H9 (cell line): ENCODE measurements around the gene ALDH2. TPM values are rescaled to one million over a fixed set of nuclear protein-coding genes. Genes with fewer than 3 reads are reported as not detected.

Experiments used
- DNase-seq: peaks from one replicate; pipeline ENCODE4 v3.0.0-alpha.2; 2017
- H2AFZ ChIP-seq: one replicate; pipeline ENCODE4 v1.6.1; 2013; ENCODE audit warnings: mild to moderate bottlenecking, low read length, control low read depth, moderate library complexity
- H2AK5ac ChIP-seq: 2 replicates; pipeline ENCODE4 v1.6.1; 2013; ENCODE audit warnings: low read length, control low read depth, mixed read lengths; ENCODE audit not compliant: insufficient read length
- H2BK120ac ChIP-seq: one replicate; pipeline ENCODE4 v1.6.1; 2013; ENCODE audit warnings: low read depth, mild to moderate bottlenecking, low read length, control low read depth, inconsistent platforms; ENCODE audit not compliant: poor library complexity, severe bottlenecking
- H2BK12ac ChIP-seq: 2 replicates; pipeline ENCODE4 v1.6.1; 2013; ENCODE audit warnings: low read length, control low read depth, mixed read lengths, low read depth; ENCODE audit not compliant: insufficient read length
- H2BK15ac ChIP-seq: 2 replicates; pipeline ENCODE4 v1.6.1; 2013; ENCODE audit warnings: low read depth, low read length, control low read depth
- H2BK20ac ChIP-seq: one replicate; pipeline ENCODE4 v1.6.1; 2013; ENCODE audit warnings: low read depth, mild to moderate bottlenecking, low read length, control low read depth, inconsistent platforms; ENCODE audit not compliant: poor library complexity, severe bottlenecking
- H2BK5ac ChIP-seq: 2 replicates; pipeline ENCODE4 v1.6.1; 2013; ENCODE audit warnings: low read length, control low read depth, mixed read lengths; ENCODE audit not compliant: insufficient read length
- H3K14ac ChIP-seq: 2 replicates; pipeline ENCODE4 v1.6.1; 2013; ENCODE audit warnings: low read length, control low read depth; ENCODE audit not compliant: insufficient read depth
- H3K18ac ChIP-seq: 2 replicates; pipeline ENCODE4 v1.6.1; 2013; ENCODE audit warnings: low read depth, mild to moderate bottlenecking, mixed read lengths, low read length, control low read depth; ENCODE audit not compliant: insufficient read length
- H3K23ac ChIP-seq: 2 replicates; pipeline ENCODE4 v1.6.1; 2013; ENCODE audit warnings: low read length, control low read depth, mixed read lengths, low read depth; ENCODE audit not compliant: insufficient read length
- H3K23me2 ChIP-seq: 2 replicates; pipeline ENCODE4 v1.6.1; 2013; ENCODE audit warnings: low read depth, mild to moderate bottlenecking, mixed read lengths, low read length, control low read depth; ENCODE audit not compliant: insufficient read length, poor library complexity, severe bottlenecking
- H3K27ac ChIP-seq: 2 replicates; pipeline ENCODE4 v1.5.1; 2013; ENCODE audit warnings: low read length, control low read depth, mixed read lengths, low read depth; ENCODE audit not compliant: insufficient read length
- H3K27me3 ChIP-seq: 2 replicates; pipeline ENCODE4 v1.6.1; 2013; ENCODE audit warnings: low read length, control low read depth, inconsistent platforms; ENCODE audit not compliant: insufficient read depth
- H3K4ac ChIP-seq: 2 replicates; pipeline ENCODE4 v1.6.1; 2013; ENCODE audit warnings: low read depth, mild to moderate bottlenecking, control low read depth, inconsistent platforms, low read length, moderate library complexity
- H3K4me1 ChIP-seq: 2 replicates; pipeline ENCODE4 v1.6.1; 2013; ENCODE audit warnings: low read length, control low read depth, inconsistent platforms; ENCODE audit not compliant: insufficient read depth
- H3K4me2 ChIP-seq: 2 replicates; pipeline ENCODE4 v1.6.1; 2013; ENCODE audit warnings: low read length, control low read depth, mixed read lengths; ENCODE audit not compliant: insufficient read length, insufficient read depth
- H3K56ac ChIP-seq: 2 replicates; pipeline ENCODE4 v1.6.1; 2013; ENCODE audit warnings: low read depth, mild to moderate bottlenecking, mixed read lengths, low read length, control low read depth; ENCODE audit not compliant: insufficient read length
- H3K79me1 ChIP-seq: 2 replicates; pipeline ENCODE4 v1.6.1; 2013; ENCODE audit warnings: low read depth, mild to moderate bottlenecking, moderate library complexity, low read length, control low read depth, inconsistent platforms; ENCODE audit not compliant: insufficient read depth, poor library complexity, severe bottlenecking
- H3K79me2 ChIP-seq: 2 replicates; pipeline ENCODE4 v1.6.1; 2013; ENCODE audit warnings: low read length, control low read depth, inconsistent platforms; ENCODE audit not compliant: insufficient read depth
- H3K9ac ChIP-seq: 2 replicates; pipeline ENCODE4 v1.6.1; 2013; ENCODE audit warnings: low read length, control low read depth, mixed read lengths; ENCODE audit not compliant: insufficient read length; ENCODE audit errors: extremely low read depth
- H3K9me3 ChIP-seq: one replicate; pipeline ENCODE4 v1.6.1; 2013; ENCODE audit warnings: low read depth, low read length, inconsistent platforms; ENCODE audit not compliant: control insufficient read depth
- H3T11ph ChIP-seq: one replicate; pipeline ENCODE4 v1.6.1; 2013; ENCODE audit warnings: mild to moderate bottlenecking, low read length, control low read depth, inconsistent platforms
- H4K20me1 ChIP-seq: one replicate; pipeline ENCODE4 v1.6.1; 2013; ENCODE audit not compliant: control insufficient read depth, insufficient read length, insufficient read depth
- H4K5ac ChIP-seq: 2 replicates; pipeline ENCODE4 v1.6.1; 2013; ENCODE audit warnings: low read depth, mild to moderate bottlenecking, mixed read lengths, low read length, control low read depth; ENCODE audit not compliant: insufficient read length
- H4K8ac ChIP-seq: replicated peaks from 2 replicates; pipeline ENCODE4 v1.6.1; 2013; ENCODE audit warnings: low read length, control low read depth, mixed read lengths, low read depth; ENCODE audit not compliant: insufficient read length
- H4K91ac ChIP-seq: 2 replicates; pipeline ENCODE4 v1.6.1; 2013; ENCODE audit warnings: low read depth, mild to moderate bottlenecking, moderate library complexity, mixed read lengths, low read length, control low read depth; ENCODE audit not compliant: insufficient read length
- H3K27ac Mint-ChIP-seq, 3 experiments: 2 replicates in 2 of 3; 3 replicates in 1 of 3; pipeline ENCODE4 v1.8.0; 2020 to 2021; ENCODE audit warnings: mixed read lengths in 3 of 3, mild to moderate bottlenecking in 1 of 3, moderate library complexity in 1 of 3
- H3K27me3 Mint-ChIP-seq: 2 replicates; pipeline ENCODE4 v1.8.0; 2021; ENCODE audit warnings: low read depth, mild to moderate bottlenecking, moderate library complexity, mixed read lengths
- H3K36me3 Mint-ChIP-seq, 3 experiments: 2 replicates in 2 of 3; 3 replicates in 1 of 3; pipeline ENCODE4 v1.8.0; 2020 to 2021; ENCODE audit warnings: low read depth in 3 of 3, mixed read lengths in 3 of 3; ENCODE audit not compliant: insufficient read depth in 1 of 3
- H3K4me1 Mint-ChIP-seq, 2 experiments: 2 replicates each; pipeline ENCODE4 v1.8.0; 2020; ENCODE audit warnings: mixed read lengths in 2 of 2
- H3K4me3 Mint-ChIP-seq, 2 experiments: 2 replicates in 1 of 2; 3 replicates in 1 of 2; pipeline ENCODE4 v1.8.0; 2020 to 2021; ENCODE audit warnings: mild to moderate bottlenecking in 2 of 2, mixed read lengths in 2 of 2, moderate library complexity in 1 of 2
- H3K9me3 Mint-ChIP-seq, 2 experiments: 2 replicates in 1 of 2; 3 replicates in 1 of 2; pipeline ENCODE4 v1.8.0; 2020; ENCODE audit warnings: mild to moderate bottlenecking in 2 of 2, mixed read lengths in 2 of 2, moderate library complexity in 1 of 2
- CTCF ChIP-seq: fragments of 200-600 bp; sonication (generic); conservative IDR thresholded peaks from 3 replicates; pipeline ENCODE4 v1.8.0; 2021; ENCODE audit warnings: antibody characterized with exemption, mild to moderate bottlenecking
- WGBS: extraction: QIAGEN DNeasy Blood & Tissue Kit; methylation state at CpG from one replicate; pipeline ENCODE4 v1.1.7; 2013; ENCODE audit warnings: missing lambda C conversion rate, low lambda C conversion rate, mixed read lengths; ENCODE audit not compliant: insufficient read length; ENCODE audit errors: extremely low coverage; 5-methylcytosine and 5-hydroxymethylcytosine counted together
- total RNA-seq: library from RNA; stranded (reverse); gene quantifications from 2 replicates; pipeline ENCODE4 v1.2.1, GENCODE V29; 2021

ALDH2 gene
- total RNA-seq, 1 experiment from 2014 or later = 44.0 TPM

DNA sequence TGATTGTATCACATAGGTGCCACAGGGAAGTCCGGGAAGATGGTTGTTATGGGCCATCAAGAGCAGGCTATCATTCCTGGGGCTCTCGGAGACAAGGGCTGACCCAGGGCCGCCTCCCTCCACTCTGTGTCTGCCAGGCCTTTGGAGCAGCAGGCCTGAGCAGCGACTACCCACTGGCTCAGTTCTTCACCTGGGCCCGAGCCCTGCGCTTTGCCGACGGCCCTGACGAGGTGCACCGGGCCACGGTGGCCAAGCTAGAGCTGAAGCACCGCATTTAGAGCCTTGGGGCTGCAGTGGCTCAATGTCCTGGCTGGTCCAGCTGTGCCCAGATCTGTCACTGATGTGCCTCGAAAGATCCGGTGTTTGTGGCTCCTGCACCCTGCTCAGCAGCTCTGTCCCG is 10.5 kb upstream of the ALDH2 start:
- DNase-seq = no peak
- H3K4me1 ChIP-seq = no peaks in the 10 kb centered on the region
- H3K4me2 ChIP-seq = no peak overlapping the region
- no peak overlapping the region for H2BK120ac ChIP-seq
- H3K9me3 Mint-ChIP-seq = no peaks in the 10 kb centered on the region
- H3T11ph ChIP-seq = no peak overlapping the region
- no peaks in the 10 kb centered on the region for H3K27me3 Mint-ChIP-seq
- no peak overlapping the region for H2BK15ac ChIP-seq
- H2AFZ ChIP-seq = no peak overlapping the region
- H4K5ac ChIP-seq = no peak overlapping the region
- no peak overlapping the region; the same call in 1 of the 2 replicates for H3K14ac ChIP-seq
- peaks cover 16 to 29% of the 10 kb centered on the region in 2 experiments for H3K4me1 Mint-ChIP-seq
- H3K23ac ChIP-seq = no peak overlapping the region
- H2BK5ac ChIP-seq = no peak overlapping the region
- H2BK20ac ChIP-seq = no peak overlapping the region
- no peak overlapping the region for H3K9ac ChIP-seq
- no peak overlapping the region for H3K18ac ChIP-seq
- H3K79me2 ChIP-seq = no peaks in the 10 kb centered on the region
- no peak for TF ChIP-seq CTCF
- H3K4me3 Mint-ChIP-seq = no peak overlapping the region
- no peaks in the 10 kb centered on the region for H3K79me1 ChIP-seq
- no peaks in the 10 kb centered on the region for H4K20me1 ChIP-seq
- no peaks in the 10 kb centered on the region for H3K27me3 ChIP-seq
- no peak overlapping the region for H4K8ac ChIP-seq
- no peak overlapping the region for H3K56ac ChIP-seq
- WGBS = no CpG with 5 or more reads among the region's 15 CpGs
- no peaks in the 10 kb centered on the region for H3K23me2 ChIP-seq
- H4K91ac ChIP-seq = no peak overlapping the region
- H3K9me3 ChIP-seq = no peaks in the 10 kb centered on the region
- peaks cover 3 to 10% (median 7%) of the 10 kb centered on the region in 3 experiments; a peak in 3 of 7 replicates for H3K36me3 Mint-ChIP-seq
- H2BK12ac ChIP-seq = no peak overlapping the region
- H3K4ac ChIP-seq = no peak overlapping the region
- peak overlapping the region in 1 of 3 experiments; percentile 76; a peak in 2 of 7 replicates for H3K27ac Mint-ChIP-seq
- no peak overlapping the region for H2AK5ac ChIP-seq
- no peak overlapping the region for H3K27ac ChIP-seq
